ENCODE measurements around the gene CYP4B1. TPM values are rescaled to one million over a fixed set of nuclear protein-coding genes. Genes with fewer than 3 reads are reported as not detected.

The CYP4B1 gene
- total RNA-seq, 1 experiment from 2014 or later = 0.30 TPM

DNA sequence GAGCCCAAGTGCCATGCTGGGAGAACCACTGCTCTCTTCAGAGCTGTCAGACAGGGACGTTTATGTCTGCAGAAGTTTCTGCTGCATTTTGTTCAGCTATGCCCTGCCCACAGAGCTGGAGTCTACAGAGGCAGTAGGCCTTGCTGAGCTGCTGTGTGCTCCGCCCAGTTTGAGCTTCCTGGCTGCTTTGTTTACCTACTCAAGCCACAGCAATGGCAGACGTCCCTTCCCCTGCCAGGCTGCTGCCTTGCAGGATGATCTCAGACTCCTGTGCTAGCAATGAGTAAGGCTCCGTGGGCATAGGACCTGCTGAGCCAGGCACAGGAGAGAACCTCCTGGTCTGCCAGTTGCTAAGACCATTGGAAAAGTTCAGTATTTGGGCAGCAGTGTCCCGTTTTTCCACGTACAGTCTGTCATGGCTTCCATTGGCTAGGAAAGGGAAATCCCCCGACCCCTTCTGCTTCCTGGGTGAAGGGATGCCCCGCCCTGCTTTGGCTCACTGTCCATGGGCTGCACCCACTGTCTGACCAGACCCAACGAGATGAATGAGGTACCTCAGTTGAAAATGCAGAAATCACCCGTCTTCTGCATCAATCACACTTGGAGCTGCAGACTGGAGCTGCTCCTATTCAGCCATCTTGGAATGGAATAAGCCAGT lies 31.9 kb downstream of the CYP4B1 start:
- ATAC-seq (no peak), DNase-seq (ENCODE audit: low read depth, low spot score) (no peak)
- no peaks in the 10 kb centered on the region for H3K36me3 ChIP-seq (ENCODE audit: control insufficient read depth in 1 of 2, insufficient read depth in 2 of 2, low read length in 2 of 2)
- CTCF ChIA-PET = no interaction called here
- H3K27me3 ChIP-seq (ENCODE audit: insufficient read depth, low read length) = 0 out of 2 replicates have a peak, but pooled peaks cover 8% of the 10 kb centered on the region
- no peak overlapping the region for H3K4me3 ChIP-seq (replicated peaks in 1 of 2; ENCODE audit: low read depth in 1 of 2, low read length in 2 of 2)
- no peaks in the 10 kb centered on the region for H4K20me1 ChIP-seq (ENCODE audit: insufficient read depth)
- no peak for TF ChIP-seq RAD21 (IDR thresholded peaks at IDR 0.05; ENCODE audit: low read depth)
- no peak for TF ChIP-seq ZNF274 (IDR thresholded peaks at IDR 0.05; ENCODE audit: low read depth, low read length)
- TF ChIP-seq POLR2A (IDR thresholded peaks at IDR 0.05; ENCODE audit: borderline replicate concordance, extremely low read depth, insufficient read depth, insufficient read length) = no peak
- TF ChIP-seq SRF (IDR thresholded peaks at IDR 0.05; ENCODE audit: low read depth) = no peak
- no peak for TF ChIP-seq JUND (IDR thresholded peaks at IDR 0.05)
- TF ChIP-seq EZH2 (IDR thresholded peaks at IDR 0.05) = no peak
- TF ChIP-seq, protein P1, sequence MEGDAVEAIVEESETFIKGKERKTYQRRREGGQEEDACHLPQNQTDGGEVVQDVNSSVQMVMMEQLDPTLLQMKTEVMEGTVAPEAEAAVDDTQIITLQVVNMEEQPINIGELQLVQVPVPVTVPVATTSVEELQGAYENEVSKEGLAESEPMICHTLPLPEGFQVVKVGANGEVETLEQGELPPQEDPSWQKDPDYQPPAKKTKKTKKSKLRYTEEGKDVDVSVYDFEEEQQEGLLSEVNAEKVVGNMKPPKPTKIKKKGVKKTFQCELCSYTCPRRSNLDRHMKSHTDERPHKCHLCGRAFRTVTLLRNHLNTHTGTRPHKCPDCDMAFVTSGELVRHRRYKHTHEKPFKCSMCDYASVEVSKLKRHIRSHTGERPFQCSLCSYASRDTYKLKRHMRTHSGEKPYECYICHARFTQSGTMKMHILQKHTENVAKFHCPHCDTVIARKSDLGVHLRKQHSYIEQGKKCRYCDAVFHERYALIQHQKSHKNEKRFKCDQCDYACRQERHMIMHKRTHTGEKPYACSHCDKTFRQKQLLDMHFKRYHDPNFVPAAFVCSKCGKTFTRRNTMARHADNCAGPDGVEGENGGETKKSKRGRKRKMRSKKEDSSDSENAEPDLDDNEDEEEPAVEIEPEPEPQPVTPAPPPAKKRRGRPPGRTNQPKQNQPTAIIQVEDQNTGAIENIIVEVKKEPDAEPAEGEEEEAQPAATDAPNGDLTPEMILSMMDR (IDR thresholded peaks at IDR 0.05 in 2 of 3, conservative IDR thresholded peaks at IDR 0.05 in 1 of 3; ENCODE audit: borderline replicate concordance in 1 of 3, insufficient read depth in 1 of 3, low read depth in 2 of 3, low read length in 2 of 3) = no peak
- no peak for TF ChIP-seq EZH2phosphoT487 (IDR thresholded peaks at IDR 0.05; ENCODE audit: borderline replicate concordance)
- TF ChIP-seq, protein P2, sequence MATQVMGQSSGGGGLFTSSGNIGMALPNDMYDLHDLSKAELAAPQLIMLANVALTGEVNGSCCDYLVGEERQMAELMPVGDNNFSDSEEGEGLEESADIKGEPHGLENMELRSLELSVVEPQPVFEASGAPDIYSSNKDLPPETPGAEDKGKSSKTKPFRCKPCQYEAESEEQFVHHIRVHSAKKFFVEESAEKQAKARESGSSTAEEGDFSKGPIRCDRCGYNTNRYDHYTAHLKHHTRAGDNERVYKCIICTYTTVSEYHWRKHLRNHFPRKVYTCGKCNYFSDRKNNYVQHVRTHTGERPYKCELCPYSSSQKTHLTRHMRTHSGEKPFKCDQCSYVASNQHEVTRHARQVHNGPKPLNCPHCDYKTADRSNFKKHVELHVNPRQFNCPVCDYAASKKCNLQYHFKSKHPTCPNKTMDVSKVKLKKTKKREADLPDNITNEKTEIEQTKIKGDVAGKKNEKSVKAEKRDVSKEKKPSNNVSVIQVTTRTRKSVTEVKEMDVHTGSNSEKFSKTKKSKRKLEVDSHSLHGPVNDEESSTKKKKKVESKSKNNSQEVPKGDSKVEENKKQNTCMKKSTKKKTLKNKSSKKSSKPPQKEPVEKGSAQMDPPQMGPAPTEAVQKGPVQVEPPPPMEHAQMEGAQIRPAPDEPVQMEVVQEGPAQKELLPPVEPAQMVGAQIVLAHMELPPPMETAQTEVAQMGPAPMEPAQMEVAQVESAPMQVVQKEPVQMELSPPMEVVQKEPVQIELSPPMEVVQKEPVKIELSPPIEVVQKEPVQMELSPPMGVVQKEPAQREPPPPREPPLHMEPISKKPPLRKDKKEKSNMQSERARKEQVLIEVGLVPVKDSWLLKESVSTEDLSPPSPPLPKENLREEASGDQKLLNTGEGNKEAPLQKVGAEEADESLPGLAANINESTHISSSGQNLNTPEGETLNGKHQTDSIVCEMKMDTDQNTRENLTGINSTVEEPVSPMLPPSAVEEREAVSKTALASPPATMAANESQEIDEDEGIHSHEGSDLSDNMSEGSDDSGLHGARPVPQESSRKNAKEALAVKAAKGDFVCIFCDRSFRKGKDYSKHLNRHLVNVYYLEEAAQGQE (IDR thresholded peaks at IDR 0.05; ENCODE audit: low read depth) = no peak
- no peak for TF ChIP-seq ELF1 (IDR thresholded peaks at IDR 0.05; ENCODE audit: borderline replicate concordance, low read depth)
- TF ChIP-seq EGR1 (IDR thresholded peaks at IDR 0.05; ENCODE audit: low read depth) = no peak
- TF ChIP-seq, protein P3, sequence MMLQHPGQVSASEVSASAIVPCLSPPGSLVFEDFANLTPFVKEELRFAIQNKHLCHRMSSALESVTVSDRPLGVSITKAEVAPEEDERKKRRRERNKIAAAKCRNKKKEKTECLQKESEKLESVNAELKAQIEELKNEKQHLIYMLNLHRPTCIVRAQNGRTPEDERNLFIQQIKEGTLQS (IDR thresholded peaks at IDR 0.05) = no peak
- no peak for TF ChIP-seq TCF7L2 (IDR thresholded peaks at IDR 0.05; ENCODE audit: borderline replicate concordance, extremely low read depth, insufficient read depth, insufficient read length)
- no peak for TF ChIP-seq CBX3 (IDR thresholded peaks at IDR 0.05; ENCODE audit: low read depth)
- no peak for TF ChIP-seq ZBTB33 (IDR thresholded peaks at IDR 0.05; ENCODE audit: extremely low read depth, insufficient replicate concordance, low read length)
- TF ChIP-seq SIN3A (IDR thresholded peaks at IDR 0.05; ENCODE audit: low read depth) = no peak
- no peak for TF ChIP-seq SP1 (IDR thresholded peaks at IDR 0.05; ENCODE audit: low read depth)
- TF ChIP-seq YY1 (IDR thresholded peaks at IDR 0.05; ENCODE audit: extremely low read depth, insufficient replicate concordance, low read depth, low read length) = no peak
- TF ChIP-seq MAX (IDR thresholded peaks at IDR 0.05) = no peak
- H3K79me2 ChIP-seq (ENCODE audit: insufficient read depth, low read length) = no peaks in the 10 kb centered on the region
- BruUV-seq (replicated peaks) = no TSS peak
- H3K27ac ChIP-seq (ENCODE audit: low read depth, low read length) = no peak overlapping the region
- no peak overlapping the region for H3K4me2 ChIP-seq (ENCODE audit: low read length)
- no peaks in the 10 kb centered on the region for H3K4me1 ChIP-seq (ENCODE audit: control insufficient read depth in 1 of 2, insufficient read depth in 2 of 2, low read length in 2 of 2)
- H3K9me2 ChIP-seq (ENCODE audit: insufficient read depth) = no peaks in the 10 kb centered on the region
- RAD21 ChIA-PET (ENCODE audit: low non-redundant PET in 1 of 2, low total read pairs in 2 of 2, uncharacterized antibody in 2 of 2, unreplicated experiment in 2 of 2) = no interaction called here
- no peaks in the 10 kb centered on the region for H3K9me3 ChIP-seq (ENCODE audit: control insufficient read depth in 1 of 2, insufficient read depth in 1 of 2, low read depth in 1 of 2, low read length in 2 of 2)
- POLR2A ChIA-PET = no interaction called here
- H3K9ac ChIP-seq (ENCODE audit: low read length) = no peak overlapping the region
- no peak overlapping the region for H2AFZ ChIP-seq (ENCODE audit: low read depth, low read length, poor library complexity, severe bottlenecking)
- intact Hi-C loops (cut with micrococcal nuclease) = no loop called here
